ENCODE data around the gene NYAP1.
A peak's percentile ranks its signal among the peaks of the same experiment; 100 is the strongest.

NYAP1 gene

GRCh38 chr7:100471021-100471420, 12.7 kb upstream of the NYAP1 start:
- Histone ChIP-seq H3K9me3 (ENCODE audit: insufficient read depth, low read length, severe bottlenecking) (no peaks in the 10 kb centered on the region), H3K9ac (ENCODE audit: low read depth, low read length) (no peak overlapping the region), H3K4me1 (ENCODE audit: insufficient read depth, low read length) (peaks cover 12% of the 10 kb centered on the region), H3K4me2 (ENCODE audit: insufficient read depth, low read length) (no peak overlapping the region), H3K4me3 (ENCODE audit: low read depth in 1 of 2, low read length in 2 of 2) (no peak overlapping the region), H3K27me3 (ENCODE audit: insufficient read depth, low read length, poor library complexity) (no peaks in the 10 kb centered on the region), H3K27ac (ENCODE audit: low read length) (no peak overlapping the region), H3K36me3 (ENCODE audit: insufficient read depth, low read length) (peaks cover 68% of the 10 kb centered on the region), H4K20me1 (ENCODE audit: insufficient read depth, low read length) (peaks cover 39% of the 10 kb centered on the region), H3K79me2 (ENCODE audit: insufficient read depth, low read length) (peaks cover 12% of the 10 kb centered on the region), H2AFZ (ENCODE audit: low read depth, low read length) (no peak overlapping the region)
- DNase-seq (no peak), ATAC-seq (ENCODE audit: insufficient read depth, low read depth) (no peak)
- no peak for TF ChIP-seq EZH2 (IDR thresholded peaks at IDR 0.05; ENCODE audit: borderline replicate concordance, low read depth, low read length, severe bottlenecking)
- TF ChIP-seq, protein P1, sequence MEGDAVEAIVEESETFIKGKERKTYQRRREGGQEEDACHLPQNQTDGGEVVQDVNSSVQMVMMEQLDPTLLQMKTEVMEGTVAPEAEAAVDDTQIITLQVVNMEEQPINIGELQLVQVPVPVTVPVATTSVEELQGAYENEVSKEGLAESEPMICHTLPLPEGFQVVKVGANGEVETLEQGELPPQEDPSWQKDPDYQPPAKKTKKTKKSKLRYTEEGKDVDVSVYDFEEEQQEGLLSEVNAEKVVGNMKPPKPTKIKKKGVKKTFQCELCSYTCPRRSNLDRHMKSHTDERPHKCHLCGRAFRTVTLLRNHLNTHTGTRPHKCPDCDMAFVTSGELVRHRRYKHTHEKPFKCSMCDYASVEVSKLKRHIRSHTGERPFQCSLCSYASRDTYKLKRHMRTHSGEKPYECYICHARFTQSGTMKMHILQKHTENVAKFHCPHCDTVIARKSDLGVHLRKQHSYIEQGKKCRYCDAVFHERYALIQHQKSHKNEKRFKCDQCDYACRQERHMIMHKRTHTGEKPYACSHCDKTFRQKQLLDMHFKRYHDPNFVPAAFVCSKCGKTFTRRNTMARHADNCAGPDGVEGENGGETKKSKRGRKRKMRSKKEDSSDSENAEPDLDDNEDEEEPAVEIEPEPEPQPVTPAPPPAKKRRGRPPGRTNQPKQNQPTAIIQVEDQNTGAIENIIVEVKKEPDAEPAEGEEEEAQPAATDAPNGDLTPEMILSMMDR (IDR thresholded peaks at IDR 0.05; ENCODE audit: borderline replicate concordance, extremely low read depth, low read length, poor library complexity, severe bottlenecking) = no peak

- H2AFZ ChIP-seq (ENCODE audit: low read depth, low read length) = no peak overlapping the region
- H3K9ac ChIP-seq (ENCODE audit: low read depth, low read length) = no peak overlapping the region
- no peak overlapping the region for H3K4me3 ChIP-seq (ENCODE audit: low read depth in 1 of 2, low read length in 2 of 2)
- no peaks in the 10 kb centered on the region for H3K27me3 ChIP-seq (ENCODE audit: insufficient read depth, low read length, poor library complexity)
- H3K4me2 ChIP-seq (ENCODE audit: insufficient read depth, low read length) = no peak overlapping the region
- H3K79me2 ChIP-seq (ENCODE audit: insufficient read depth, low read length) = peaks cover 25% of the 10 kb centered on the region
- no peak for TF ChIP-seq EZH2 (IDR thresholded peaks at IDR 0.05; ENCODE audit: borderline replicate concordance, low read depth, low read length, severe bottlenecking)
- TF ChIP-seq, protein P1 (IDR thresholded peaks at IDR 0.05; ENCODE audit: borderline replicate concordance, extremely low read depth, low read length, poor library complexity, severe bottlenecking) = no peak
- no peak overlapping the region for H3K27ac ChIP-seq (ENCODE audit: low read length)
- no peak for DNase-seq
- H4K20me1 ChIP-seq (ENCODE audit: insufficient read depth, low read length) = peaks cover 45% of the 10 kb centered on the region
- no peaks in the 10 kb centered on the region for H3K9me3 ChIP-seq (ENCODE audit: insufficient read depth, low read length, severe bottlenecking)
- ATAC-seq (ENCODE audit: insufficient read depth, low read depth) = no peak
- peaks cover 74% of the 10 kb centered on the region for H3K36me3 ChIP-seq (ENCODE audit: insufficient read depth, low read length)
- H3K4me1 ChIP-seq (ENCODE audit: insufficient read depth, low read length) = peaks cover 25% of the 10 kb centered on the region
Observed at GRCh38 chr7:100472121-100472851, 11.4 kb upstream of the NYAP1 start.

DNA sequence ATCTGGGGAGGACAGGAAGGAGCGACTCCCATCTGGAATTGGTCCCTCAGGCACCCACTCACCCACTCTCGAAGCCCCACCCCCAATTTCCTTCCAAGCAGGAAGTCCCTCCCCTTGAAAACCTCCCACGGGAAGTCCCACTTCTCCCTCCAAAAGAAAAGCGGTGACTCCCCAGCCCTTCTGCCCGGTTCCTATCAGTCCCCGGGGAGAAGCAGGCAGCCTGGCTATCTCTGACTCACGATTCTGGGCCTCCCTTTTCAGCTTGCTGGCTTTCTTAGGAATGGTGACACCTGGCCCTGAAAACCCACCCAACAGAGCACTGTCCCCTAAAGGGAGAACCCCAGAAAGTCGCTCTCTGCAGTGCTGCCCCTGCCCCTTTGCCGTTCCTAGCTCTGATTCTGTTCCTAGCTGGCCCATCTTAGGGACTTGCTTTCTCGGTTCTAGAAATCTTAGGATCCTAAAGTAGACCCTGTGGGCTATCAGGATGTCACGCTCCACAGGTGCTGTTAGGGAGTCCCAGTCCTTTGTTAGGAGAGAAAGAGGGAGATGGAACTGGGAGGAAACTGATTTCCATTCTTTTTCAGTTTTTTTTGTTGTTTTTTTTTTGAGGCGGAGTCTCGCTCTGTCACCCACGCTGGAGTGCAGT, 10.8 kb upstream of the NYAP1 start:
- H3K27ac ChIP-seq (ENCODE audit: low read length) = peak overlapping the region; percentile 25; the same call in 1 of the 2 replicates
- H3K27me3 ChIP-seq (ENCODE audit: insufficient read depth, low read length, poor library complexity) = no peaks in the 10 kb centered on the region
- DNase-seq (no peak), ATAC-seq (ENCODE audit: insufficient read depth, low read depth) (no peak)
- peaks cover 32% of the 10 kb centered on the region for H3K79me2 ChIP-seq (ENCODE audit: insufficient read depth, low read length)
- TF ChIP-seq EZH2 (IDR thresholded peaks at IDR 0.05; ENCODE audit: borderline replicate concordance, low read depth, low read length, severe bottlenecking) = no peak
- TF ChIP-seq, protein P1 (IDR thresholded peaks at IDR 0.05; ENCODE audit: borderline replicate concordance, extremely low read depth, low read length, poor library complexity, severe bottlenecking) = no peak
- peaks cover 32% of the 10 kb centered on the region for H3K4me1 ChIP-seq (ENCODE audit: insufficient read depth, low read length)
- no peak overlapping the region for H3K4me3 ChIP-seq (ENCODE audit: low read depth in 1 of 2, low read length in 2 of 2)
- no peak overlapping the region for H2AFZ ChIP-seq (ENCODE audit: low read depth, low read length)
- H4K20me1 ChIP-seq (ENCODE audit: insufficient read depth, low read length) = peaks cover 47% of the 10 kb centered on the region
- no peak overlapping the region for H3K4me2 ChIP-seq (ENCODE audit: insufficient read depth, low read length)
- H3K9ac ChIP-seq (ENCODE audit: low read depth, low read length) = no peak overlapping the region
- H3K9me3 ChIP-seq (ENCODE audit: insufficient read depth, low read length, severe bottlenecking) = no peaks in the 10 kb centered on the region
- peaks cover 71% of the 10 kb centered on the region for H3K36me3 ChIP-seq (ENCODE audit: insufficient read depth, low read length)
